ENCODE measurements around the gene ANKFN1. TPM values are rescaled to one million over a fixed set of nuclear protein-coding genes. Genes with fewer than 3 reads are reported as not detected.

ANKFN1 gene
- total RNA-seq, 1 experiment from 2014 or later, result not detected

GRCh38 chr17:56392321-56392720 is 239.0 kb downstream of the ANKFN1 start:
- Histone ChIP-seq H3K9me3 (ENCODE audit: low read depth, low read length, poor library complexity, severe bottlenecking) (no peaks in the 10 kb centered on the region), H3K27ac (ENCODE audit: low read depth, low read length, poor library complexity, severe bottlenecking) (no peak overlapping the region), H3K27me3 (replicated peaks; ENCODE audit: insufficient read depth, low read depth, low read length, poor library complexity) (no peaks in the 10 kb centered on the region), H3K4me3 (ENCODE audit: low read depth, low read length, poor library complexity, severe bottlenecking) (no peak overlapping the region), H3K36me3 (ENCODE audit: insufficient read depth, low read length, poor library complexity, severe bottlenecking) (no peaks in the 10 kb centered on the region), H3K4me1 (ENCODE audit: insufficient read depth, low read length, poor library complexity, severe bottlenecking) (no peaks in the 10 kb centered on the region)
- ChIA-PET CTCF (no interaction called here), POLR2A (ENCODE audit: low non-redundant PET) (no interaction called here)
- DNase-seq (ENCODE audit: low spot score), result no peak
- no TSS peak for BruUV-seq (replicated peaks)
- no peak for TF ChIP-seq CTCF (conservative IDR thresholded peaks at IDR 0.05; ENCODE audit: low read depth, low read length)
- no peak for TF ChIP-seq EZH2 (IDR thresholded peaks at IDR 0.05; ENCODE audit: borderline replicate concordance, low read depth, low read length, poor library complexity, severe bottlenecking)
- intact Hi-C loops (cut with micrococcal nuclease; ENCODE audit: unreplicated experiment), result no loop called here

- no peak overlapping the region for H3K27ac ChIP-seq (ENCODE audit: low read depth, low read length, poor library complexity, severe bottlenecking)
- H3K27me3 ChIP-seq (replicated peaks; ENCODE audit: insufficient read depth, low read depth, low read length, poor library complexity), result no peaks in the 10 kb centered on the region
- TF ChIP-seq CTCF (conservative IDR thresholded peaks at IDR 0.05; ENCODE audit: low read depth, low read length) (no peak), EZH2 (IDR thresholded peaks at IDR 0.05; ENCODE audit: borderline replicate concordance, low read depth, low read length, poor library complexity, severe bottlenecking) (no peak)
- DNase-seq (ENCODE audit: low spot score), result no peak
- H3K36me3 ChIP-seq (ENCODE audit: insufficient read depth, low read length, poor library complexity, severe bottlenecking), result no peaks in the 10 kb centered on the region
- H3K4me3 ChIP-seq (ENCODE audit: low read depth, low read length, poor library complexity, severe bottlenecking), result no peak overlapping the region
- no peaks in the 10 kb centered on the region for H3K4me1 ChIP-seq (ENCODE audit: insufficient read depth, low read length, poor library complexity, severe bottlenecking)
- intact Hi-C loops (cut with micrococcal nuclease; ENCODE audit: unreplicated experiment), result no loop called here
- CTCF ChIA-PET, result no interaction called here
- no TSS peak for BruUV-seq (replicated peaks)
- POLR2A ChIA-PET (ENCODE audit: low non-redundant PET), result no interaction called here
- H3K9me3 ChIP-seq (ENCODE audit: low read depth, low read length, poor library complexity, severe bottlenecking), result no peaks in the 10 kb centered on the region
These were observed 239.9 kb downstream of the ANKFN1 start for GRCh38 chr17:56393156-56393555.

GRCh38 chr17:56395787-56396186 is 242.5 kb downstream of the ANKFN1 start:
- DNase-seq (ENCODE audit: low spot score), result no peak
- Histone ChIP-seq H3K4me1 (ENCODE audit: insufficient read depth, low read length, poor library complexity, severe bottlenecking) (no peaks in the 10 kb centered on the region), H3K4me3 (ENCODE audit: low read depth, low read length, poor library complexity, severe bottlenecking) (no peak overlapping the region), H3K36me3 (ENCODE audit: insufficient read depth, low read length, poor library complexity, severe bottlenecking) (no peaks in the 10 kb centered on the region), H3K27me3 (replicated peaks; ENCODE audit: insufficient read depth, low read depth, low read length, poor library complexity) (no peaks in the 10 kb centered on the region), H3K9me3 (ENCODE audit: low read depth, low read length, poor library complexity, severe bottlenecking) (no peaks in the 10 kb centered on the region), H3K27ac (ENCODE audit: low read depth, low read length, poor library complexity, severe bottlenecking) (no peak overlapping the region)
- CTCF ChIA-PET, result no interaction called here
- TF ChIP-seq CTCF (conservative IDR thresholded peaks at IDR 0.05; ENCODE audit: low read depth, low read length) (no peak), EZH2 (IDR thresholded peaks at IDR 0.05; ENCODE audit: borderline replicate concordance, low read depth, low read length, poor library complexity, severe bottlenecking) (no peak)
- no TSS peak for BruUV-seq (replicated peaks)
- intact Hi-C loops (cut with micrococcal nuclease; ENCODE audit: unreplicated experiment), result no loop called here
- POLR2A ChIA-PET (ENCODE audit: low non-redundant PET), result no interaction called here

Data from A673 (cell line).